Measurements from ENCODE around the gene FGD5. TPM values are rescaled to one million over a fixed set of nuclear protein-coding genes. Genes with fewer than 3 reads are reported as not detected.

Gene FGD5
- total RNA-seq, 1 donor from 2014 or later: 0.24 TPM

- no peak for DNase-seq (ENCODE audit: low spot score)
- H3K4me2 ChIP-seq: no peak overlapping the region
Measured at GRCh38 chr3:14802381-14802731, 16.4 kb upstream of the FGD5 start.

GRCh38 chr3:14803101-14803980, 15.4 kb upstream of the FGD5 start:
- DNase-seq (ENCODE audit: low spot score): no peak
- Histone ChIP-seq H3K4me3 (no peak overlapping the region), H3K36me3 (no peaks in the 10 kb centered on the region), H3K27ac (no peak overlapping the region), H3K4me1 (no peaks in the 10 kb centered on the region), H3K9ac (no peak overlapping the region), H3K9me3 (ENCODE audit: low read depth) (no peaks in the 10 kb centered on the region), H3K79me2 (ENCODE audit: low read depth) (no peaks in the 10 kb centered on the region), H3K27me3 (peaks cover 23% of the 10 kb centered on the region), H4K20me1 (ENCODE audit: low read depth) (no peaks in the 10 kb centered on the region), H2AFZ (replicated peaks) (no peak overlapping the region), H3F3A (ENCODE audit: low read depth) (no peaks in the 10 kb centered on the region), H3K4me2 (no peak overlapping the region)
- peaks cover 27% of the 10 kb centered on the region for H3K27me3 Mint-ChIP-seq (ENCODE audit: insufficient read depth, low read depth)
- no peak overlapping the region for H3K4me3 Mint-ChIP-seq
- no peaks in the 10 kb centered on the region for H3K36me3 Mint-ChIP-seq
- peaks cover 14% of the 10 kb centered on the region for H3K4me1 Mint-ChIP-seq
- no peak for TF ChIP-seq EZH2 (IDR thresholded peaks at IDR 0.05)
- TF ChIP-seq EZH2phosphoT487 (IDR thresholded peaks at IDR 0.05): no peak
- TF ChIP-seq CTCF (IDR thresholded peaks at IDR 0.05): no peak
- H3K9me3 Mint-ChIP-seq: peaks cover 5% of the 10 kb centered on the region
- H3K27ac Mint-ChIP-seq: no peak overlapping the region

More at GRCh38 chr3:14802381-14802731, 16.4 kb upstream of the FGD5 start:
- Histone ChIP-seq H3K4me1 (no peaks in the 10 kb centered on the region), H3K36me3 (no peaks in the 10 kb centered on the region), H3K27ac (no peak overlapping the region), H3K4me3 (no peak overlapping the region), H3K9ac (no peak overlapping the region), H3K79me2 (ENCODE audit: low read depth) (no peaks in the 10 kb centered on the region), H2AFZ (replicated peaks) (no peak overlapping the region), H3K9me3 (ENCODE audit: low read depth) (no peaks in the 10 kb centered on the region), H3K27me3 (peaks cover 14% of the 10 kb centered on the region), H3F3A (ENCODE audit: low read depth) (no peaks in the 10 kb centered on the region), H4K20me1 (ENCODE audit: low read depth) (no peaks in the 10 kb centered on the region)
- no peaks in the 10 kb centered on the region for H3K36me3 Mint-ChIP-seq
- H3K27ac Mint-ChIP-seq: no peak overlapping the region
- TF ChIP-seq EZH2phosphoT487 (IDR thresholded peaks at IDR 0.05) (no peak), EZH2 (IDR thresholded peaks at IDR 0.05) (no peak)
- H3K4me3 Mint-ChIP-seq: no peak overlapping the region
- H3K9me3 Mint-ChIP-seq: peaks cover 5% of the 10 kb centered on the region
- peaks cover 14% of the 10 kb centered on the region for H3K4me1 Mint-ChIP-seq
- peaks cover 25% of the 10 kb centered on the region for H3K27me3 Mint-ChIP-seq (ENCODE audit: insufficient read depth, low read depth)

GRCh38 chr3:14803981-14804834, 14.6 kb upstream of the FGD5 start:
- Histone ChIP-seq H3K27ac (no peak overlapping the region), H3K79me2 (ENCODE audit: low read depth) (no peaks in the 10 kb centered on the region), H3K36me3 (no peaks in the 10 kb centered on the region), H3K27me3 (peaks cover 32% of the 10 kb centered on the region), H3K9ac (no peak overlapping the region), H4K20me1 (ENCODE audit: low read depth) (no peaks in the 10 kb centered on the region), H2AFZ (replicated peaks) (peak overlapping the region; percentile 42), H3K4me2 (no peak overlapping the region), H3K4me1 (no peaks in the 10 kb centered on the region), H3K9me3 (ENCODE audit: low read depth) (no peaks in the 10 kb centered on the region), H3K4me3 (no peak overlapping the region), H3F3A (ENCODE audit: low read depth) (no peaks in the 10 kb centered on the region)
- Mint-ChIP-seq H3K36me3 (no peaks in the 10 kb centered on the region), H3K4me1 (peaks cover 14% of the 10 kb centered on the region), H3K4me3 (no peak overlapping the region), H3K27me3 (ENCODE audit: insufficient read depth, low read depth) (peaks cover 35% of the 10 kb centered on the region), H3K9me3 (peaks cover 4% of the 10 kb centered on the region), H3K27ac (no peak overlapping the region)
- no peak for DNase-seq (ENCODE audit: low spot score)
- TF ChIP-seq CTCF (IDR thresholded peaks at IDR 0.05): no peak
- TF ChIP-seq EZH2phosphoT487 (IDR thresholded peaks at IDR 0.05): no peak
- no peak for TF ChIP-seq EZH2 (IDR thresholded peaks at IDR 0.05)

Data from neural progenitor cell (in vitro differentiated cells).